OCI-LY1 (cell line): Measurements from ENCODE around the gene SPO11.

ENCODE experiments used
- H2AFZ ChIP-seq: fragments of 200-600 bp; sonication (generic), shearing (Covaris generic); 2 replicates; pipeline ENCODE4 v1.6.0; 2014; ENCODE audit warnings: antibody characterized with exemption, mild to moderate bottlenecking, low read length
- H3F3A ChIP-seq: fragments of 200-600 bp; sonication (generic), shearing (Covaris generic); 2 replicates; pipeline ENCODE4 v1.6.0; 2014; ENCODE audit warnings: mild to moderate bottlenecking, antibody characterized with exemption, low read length, moderate library complexity; ENCODE audit not compliant: insufficient read depth
- H3K27ac ChIP-seq: fragments of 200-600 bp; sonication (generic); 2 replicates; pipeline ENCODE4 v1.5.1; 2014; ENCODE audit warnings: low read length, mixed run types, mild to moderate bottlenecking, low read depth; ENCODE audit not compliant: poor library complexity, severe bottlenecking
- H3K27me3 ChIP-seq: fragments of 200-600 bp; sonication (generic); 2 replicates; pipeline ENCODE4 v1.6.0; 2014; ENCODE audit warnings: antibody characterized with exemption, mild to moderate bottlenecking, low read length, moderate library complexity; ENCODE audit not compliant: insufficient read depth
- H3K36me3 ChIP-seq: fragments of 200-600 bp; sonication (generic); 2 replicates; pipeline ENCODE4 v1.6.1; 2014; ENCODE audit warnings: mild to moderate bottlenecking, antibody characterized with exemption, low read length, moderate library complexity, mixed read lengths; ENCODE audit not compliant: insufficient read depth
- H3K4me1 ChIP-seq: fragments of 200-600 bp; sonication (generic); 2 replicates; pipeline ENCODE4 v1.5.1; 2014; ENCODE audit warnings: mild to moderate bottlenecking, low read length, moderate library complexity; ENCODE audit not compliant: insufficient read depth, severe bottlenecking
- H3K4me2 ChIP-seq: fragments of 200-600 bp; sonication (generic), shearing (Covaris generic); 2 replicates; pipeline ENCODE4 v1.6.1; 2014; ENCODE audit warnings: low read length
- H3K4me3 ChIP-seq: fragments of 200-600 bp; sonication (generic); 2 replicates; pipeline ENCODE4 v1.5.1; 2014; ENCODE audit warnings: low read length, low read depth, mild to moderate bottlenecking, mixed read lengths; ENCODE audit not compliant: poor library complexity, severe bottlenecking
- H3K79me2 ChIP-seq: fragments of 200-600 bp; shearing (Covaris generic); 2 replicates; pipeline ENCODE4 v1.6.1; 2016; ENCODE audit warnings: mixed run types, low read length, mixed read lengths; ENCODE audit not compliant: insufficient read depth
- H3K9ac ChIP-seq: fragments of 200-600 bp; sonication (generic), shearing (Covaris generic); 2 replicates; pipeline ENCODE4 v1.6.1; 2014; ENCODE audit warnings: mild to moderate bottlenecking, low read length, mixed read lengths
- H3K9me2 ChIP-seq: fragments of 200-600 bp; sonication (generic), shearing (Covaris generic); 2 replicates; pipeline ENCODE4 v1.6.1; 2014; ENCODE audit warnings: low read depth, mild to moderate bottlenecking, low read length, mixed read lengths
- H3K9me3 ChIP-seq: fragments of 200-600 bp; shearing (Covaris generic); 2 replicates; pipeline ENCODE4 v1.6.1; 2014; ENCODE audit warnings: low read length, mixed read lengths
- H4K20me1 ChIP-seq: fragments of 200-600 bp; sonication (generic), shearing (Covaris generic); 2 replicates; pipeline ENCODE4 v1.6.0; 2016; ENCODE audit warnings: mild to moderate bottlenecking, low read length; ENCODE audit not compliant: insufficient read depth
- EZH2 ChIP-seq: fragments of 200-600 bp; sonication (generic), shearing (Covaris generic); IDR thresholded peaks from 2 replicates; pipeline ENCODE4 v1.8.0; 2017; ENCODE audit warnings: borderline replicate concordance, mixed run types, mild to moderate bottlenecking, antibody characterized with exemption, low read length, moderate library complexity, mixed read lengths
- TF ChIP-seq, protein P1 (sequence below): fragments of 200-600 bp; sonication (generic), shearing (Covaris generic); IDR thresholded peaks from 2 replicates; pipeline ENCODE4 v1.5.1; 2017; ENCODE audit warnings: mild to moderate bottlenecking, antibody characterized with exemption, low read length, moderate library complexity, mixed read lengths

Gene SPO11

DNA sequence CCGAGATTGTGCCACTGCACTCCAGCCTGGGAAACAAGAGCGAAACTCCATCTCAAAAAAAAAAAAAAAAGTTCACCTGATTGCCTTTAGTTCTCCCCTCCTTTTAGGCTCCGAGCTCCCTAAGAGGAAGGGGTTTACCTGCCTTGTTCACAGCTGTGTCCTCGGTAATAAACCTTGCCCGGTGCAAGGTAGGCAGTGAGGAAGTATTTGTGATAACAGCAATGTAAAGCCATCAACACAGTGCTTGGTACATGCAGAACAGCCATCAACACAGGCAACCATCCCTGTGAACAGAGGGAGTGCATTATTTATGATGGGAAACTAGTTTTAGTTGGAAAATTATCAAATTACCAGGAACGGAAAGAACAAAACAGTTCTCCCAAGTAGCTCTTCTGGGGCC lies 1.8 kb upstream of the SPO11 start:
- H3K27ac ChIP-seq: peak overlapping the region; percentile 100
- TF ChIP-seq EZH2: no peak
- TF ChIP-seq, protein P1, sequence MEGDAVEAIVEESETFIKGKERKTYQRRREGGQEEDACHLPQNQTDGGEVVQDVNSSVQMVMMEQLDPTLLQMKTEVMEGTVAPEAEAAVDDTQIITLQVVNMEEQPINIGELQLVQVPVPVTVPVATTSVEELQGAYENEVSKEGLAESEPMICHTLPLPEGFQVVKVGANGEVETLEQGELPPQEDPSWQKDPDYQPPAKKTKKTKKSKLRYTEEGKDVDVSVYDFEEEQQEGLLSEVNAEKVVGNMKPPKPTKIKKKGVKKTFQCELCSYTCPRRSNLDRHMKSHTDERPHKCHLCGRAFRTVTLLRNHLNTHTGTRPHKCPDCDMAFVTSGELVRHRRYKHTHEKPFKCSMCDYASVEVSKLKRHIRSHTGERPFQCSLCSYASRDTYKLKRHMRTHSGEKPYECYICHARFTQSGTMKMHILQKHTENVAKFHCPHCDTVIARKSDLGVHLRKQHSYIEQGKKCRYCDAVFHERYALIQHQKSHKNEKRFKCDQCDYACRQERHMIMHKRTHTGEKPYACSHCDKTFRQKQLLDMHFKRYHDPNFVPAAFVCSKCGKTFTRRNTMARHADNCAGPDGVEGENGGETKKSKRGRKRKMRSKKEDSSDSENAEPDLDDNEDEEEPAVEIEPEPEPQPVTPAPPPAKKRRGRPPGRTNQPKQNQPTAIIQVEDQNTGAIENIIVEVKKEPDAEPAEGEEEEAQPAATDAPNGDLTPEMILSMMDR: no peak

DNA sequence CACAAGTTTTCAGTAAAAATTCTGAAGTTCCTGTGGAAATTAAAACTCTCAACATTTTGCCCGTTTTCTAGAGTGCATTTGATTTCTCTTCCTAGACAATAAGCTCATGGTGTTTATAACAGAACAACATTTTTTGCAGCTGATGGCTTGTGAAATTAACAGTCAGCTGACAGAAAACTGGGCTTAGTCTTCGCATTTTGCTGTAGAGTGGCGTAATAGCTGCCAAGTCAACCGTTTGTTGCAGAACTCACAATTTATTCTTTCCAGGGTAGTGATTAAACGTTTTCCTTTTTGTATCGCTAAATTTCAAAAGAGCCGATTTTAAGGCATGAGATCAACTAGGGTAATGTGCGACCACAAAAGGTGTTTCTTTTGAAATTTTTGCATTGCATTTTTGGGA lies 1.4 kb downstream of the SPO11 start:
- peak overlapping the region; percentile 100 for H3K27ac ChIP-seq
- peaks cover 66% of the 10 kb centered on the region for H3K4me1 ChIP-seq
- H3K9me2 ChIP-seq: no peaks in the 10 kb centered on the region
- no peak overlapping the region; the same call in 1 of the 2 replicates for H2AFZ ChIP-seq
- no peak overlapping the region for H3K4me3 ChIP-seq
- TF ChIP-seq, protein P1: no peak; the same call in 1 of the 2 replicates
- TF ChIP-seq EZH2: no peak
- no peaks in the 10 kb centered on the region for H3K36me3 ChIP-seq
- H3K27me3 ChIP-seq: no peaks in the 10 kb centered on the region
- no peaks in the 10 kb centered on the region for H4K20me1 ChIP-seq
- H3F3A ChIP-seq: peaks cover 11% of the 10 kb centered on the region; the same call in 1 of the 2 replicates
- H3K9ac ChIP-seq: peak overlapping the region; percentile 14; the same call in 1 of the 2 replicates
- H3K79me2 ChIP-seq: no peaks in the 10 kb centered on the region
- H3K9me3 ChIP-seq: no peaks in the 10 kb centered on the region
- H3K4me2 ChIP-seq: peak overlapping the region; percentile 35

More for the DNA sequence above, 1.8 kb upstream of the SPO11 start:
- no peaks in the 10 kb centered on the region for H4K20me1 ChIP-seq
- peak overlapping the region; percentile 76 for H3K9ac ChIP-seq
- H3K4me3 ChIP-seq: peak overlapping the region; percentile 16
- H3K4me1 ChIP-seq: peaks cover 97% of the 10 kb centered on the region
- no peak overlapping the region for H2AFZ ChIP-seq
- no peaks in the 10 kb centered on the region for H3K36me3 ChIP-seq
- H3K4me2 ChIP-seq: peak overlapping the region; percentile 69
- H3F3A ChIP-seq: peaks cover 11% of the 10 kb centered on the region; the same call in 1 of the 2 replicates
- no peaks in the 10 kb centered on the region for H3K79me2 ChIP-seq
- H3K9me2 ChIP-seq: no peaks in the 10 kb centered on the region
- no peaks in the 10 kb centered on the region for H3K9me3 ChIP-seq
- no peaks in the 10 kb centered on the region for H3K27me3 ChIP-seq

DNA sequence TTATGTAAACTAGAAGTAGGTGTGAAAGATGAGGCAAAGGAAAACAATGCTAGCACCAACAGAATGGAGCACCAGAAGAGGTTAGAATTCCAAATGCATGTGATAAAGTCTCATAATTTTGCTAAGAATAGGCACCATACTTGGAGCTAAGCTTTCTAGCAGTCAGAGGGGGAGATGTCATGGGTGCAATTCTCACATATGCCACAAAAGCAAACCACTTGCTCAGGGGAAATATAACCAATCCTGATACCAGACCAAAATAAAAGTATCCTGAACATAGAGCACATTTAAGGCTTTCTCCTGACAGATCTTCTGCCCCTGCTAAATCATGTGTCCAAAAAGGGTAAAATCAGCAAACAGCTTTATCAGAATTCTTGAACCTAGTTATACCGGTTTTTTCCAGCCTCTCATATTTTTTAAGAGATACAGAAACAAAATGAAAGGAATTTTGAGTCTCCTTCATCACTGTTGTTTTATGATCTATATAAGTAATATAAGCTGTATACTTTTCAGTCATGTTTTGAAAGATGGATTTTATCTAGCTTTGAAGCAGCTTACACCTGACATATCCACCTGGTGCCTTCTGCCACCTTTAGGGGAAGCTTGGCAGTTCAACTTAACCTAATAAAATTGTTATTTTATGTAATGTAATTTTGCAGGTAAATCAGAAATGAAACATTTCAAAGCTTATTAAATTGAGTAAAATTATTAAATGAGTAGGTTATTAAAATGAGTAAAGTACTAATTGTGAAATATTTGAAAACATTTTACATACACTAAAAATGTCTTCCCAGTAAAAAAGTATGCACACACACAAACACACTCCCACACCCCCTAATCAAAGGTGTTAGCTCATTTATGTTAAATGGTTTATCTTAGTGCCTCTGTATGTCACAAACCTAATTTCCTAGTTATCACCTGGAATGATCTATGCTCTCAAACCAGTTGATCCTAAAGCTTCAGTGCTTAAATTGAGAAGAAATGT lies 2.8 kb downstream of the SPO11 start:
- H3K4me1 ChIP-seq: peaks cover 52% of the 10 kb centered on the region
- H3K9ac ChIP-seq: no peak overlapping the region
- H3F3A ChIP-seq: peaks cover 3% of the 10 kb centered on the region; the same call in 1 of the 2 replicates
- no peaks in the 10 kb centered on the region for H3K79me2 ChIP-seq
- no peak overlapping the region for H3K4me3 ChIP-seq
- H2AFZ ChIP-seq: no peak overlapping the region
- no peaks in the 10 kb centered on the region for H3K9me2 ChIP-seq
- no peaks in the 10 kb centered on the region for H3K27me3 ChIP-seq
- no peaks in the 10 kb centered on the region for H3K9me3 ChIP-seq
- no peak overlapping the region for H3K27ac ChIP-seq
- no peak for TF ChIP-seq EZH2
- TF ChIP-seq, protein P1: peak; percentile 78
- H3K36me3 ChIP-seq: no peaks in the 10 kb centered on the region
- H4K20me1 ChIP-seq: no peaks in the 10 kb centered on the region
- H3K4me2 ChIP-seq: peak overlapping the region; percentile 6; the same call in 1 of the 2 replicates
